Osteoblast (primary cell): Measurements from ENCODE around the gene ERG. TPM values are rescaled to one million over a fixed set of nuclear protein-coding genes. Genes with fewer than 3 reads are reported as not detected.

ENCODE experiments used
- DNase-seq: peaks from one replicate; pipeline ENCODE4 v3.0.0; 2011; ENCODE audit warnings: low spot score, mixed read lengths; ENCODE audit not compliant: insufficient read length; ENCODE audit errors: missing footprints
- H2AFZ ChIP-seq: 2 replicates; pipeline ENCODE4 v1.6.0; 2011; ENCODE audit warnings: mild to moderate bottlenecking, low read length
- H3K27ac ChIP-seq: 2 replicates; pipeline ENCODE4 v1.5.1; 2011; ENCODE audit warnings: mild to moderate bottlenecking, low read depth, low read length, moderate library complexity
- H3K27me3 ChIP-seq: 2 replicates; pipeline ENCODE4 v1.6.0; 2012; ENCODE audit warnings: mild to moderate bottlenecking, control low read depth, inconsistent platforms, low read length, moderate library complexity; ENCODE audit not compliant: insufficient read depth
- H3K36me3 ChIP-seq: 2 replicates; pipeline ENCODE4 v1.5.1; 2011; ENCODE audit warnings: mild to moderate bottlenecking, low read length, control low read depth, moderate library complexity; ENCODE audit not compliant: insufficient read depth
- H3K4me1 ChIP-seq: 2 replicates; pipeline ENCODE4 v1.5.1; 2011; ENCODE audit warnings: mild to moderate bottlenecking, low read length, control low read depth, moderate library complexity; ENCODE audit not compliant: insufficient read depth
- H3K4me2 ChIP-seq: 2 replicates; pipeline ENCODE4 v1.6.0; 2011; ENCODE audit warnings: mild to moderate bottlenecking, low read length; ENCODE audit not compliant: insufficient read depth
- H3K4me3 ChIP-seq: fragments of 200-600 bp; sonication (generic); 3 replicates; pipeline ENCODE4 v1.5.1; 2012; ENCODE audit warnings: mild to moderate bottlenecking, low read length, inconsistent platforms; ENCODE audit not compliant: insufficient read depth
- H3K79me2 ChIP-seq: 2 replicates; pipeline ENCODE4 v1.6.0; 2012; ENCODE audit warnings: mild to moderate bottlenecking, low read length, control low read depth, inconsistent platforms; ENCODE audit not compliant: insufficient read depth
- H3K9me3 ChIP-seq: 2 replicates; pipeline ENCODE4 v1.5.1; 2011; ENCODE audit warnings: low read depth, low read length, control low read depth
- H4K20me1 ChIP-seq: 2 replicates; pipeline ENCODE4 v1.6.0; 2012; ENCODE audit warnings: mild to moderate bottlenecking, low read length, control low read depth; ENCODE audit not compliant: insufficient read depth
- total RNA-seq: library from RNA; depleted of rRNA; stranded (reverse); fragments of >200 nt; gene quantifications from 2 replicates; pipeline ENCODE4 v1.2.3, GENCODE V29; 2012
- TF ChIP-seq, protein P1 (sequence below): IDR thresholded peaks from 2 replicates; pipeline ENCODE4 v1.5.1; 2011; ENCODE audit warnings: mild to moderate bottlenecking, low read depth, low read length, moderate library complexity; ENCODE audit errors: extremely low read depth

The ERG gene
- total RNA-seq, 1 donor, result 1.1 TPM

DNA sequence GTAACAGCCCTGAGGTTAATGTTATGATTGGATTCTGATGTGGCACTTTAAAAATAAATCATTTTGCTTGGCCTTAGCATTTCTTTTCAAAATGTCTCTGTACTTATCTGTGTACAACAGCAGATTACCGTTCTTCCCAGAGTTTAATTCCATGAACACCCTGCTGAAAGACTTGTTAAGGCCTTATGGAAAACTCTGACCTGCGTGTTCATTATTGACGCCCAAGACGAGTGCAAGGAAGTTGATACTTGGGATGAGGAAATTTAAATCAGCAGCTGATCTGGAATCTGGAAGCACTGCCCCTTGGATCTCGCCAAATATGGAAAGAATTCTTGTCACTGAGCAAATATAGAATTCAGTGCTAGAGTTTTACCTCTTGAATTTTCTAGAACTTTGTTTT is 6.7 kb downstream of the ERG start:
- Histone ChIP-seq H3K79me2 (no peaks in the 10 kb centered on the region), H3K9me3 (no peaks in the 10 kb centered on the region), H3K27me3 (peaks cover 6% of the 10 kb centered on the region), H3K36me3 (no peaks in the 10 kb centered on the region), H2AFZ (no peak overlapping the region), H3K27ac (no peak overlapping the region), H3K4me2 (no peak overlapping the region), H3K4me1 (peaks cover 10% of the 10 kb centered on the region), H4K20me1 (no peaks in the 10 kb centered on the region), H3K4me3 (no peak overlapping the region)
- DNase-seq, result no peak
- TF ChIP-seq, protein P1, sequence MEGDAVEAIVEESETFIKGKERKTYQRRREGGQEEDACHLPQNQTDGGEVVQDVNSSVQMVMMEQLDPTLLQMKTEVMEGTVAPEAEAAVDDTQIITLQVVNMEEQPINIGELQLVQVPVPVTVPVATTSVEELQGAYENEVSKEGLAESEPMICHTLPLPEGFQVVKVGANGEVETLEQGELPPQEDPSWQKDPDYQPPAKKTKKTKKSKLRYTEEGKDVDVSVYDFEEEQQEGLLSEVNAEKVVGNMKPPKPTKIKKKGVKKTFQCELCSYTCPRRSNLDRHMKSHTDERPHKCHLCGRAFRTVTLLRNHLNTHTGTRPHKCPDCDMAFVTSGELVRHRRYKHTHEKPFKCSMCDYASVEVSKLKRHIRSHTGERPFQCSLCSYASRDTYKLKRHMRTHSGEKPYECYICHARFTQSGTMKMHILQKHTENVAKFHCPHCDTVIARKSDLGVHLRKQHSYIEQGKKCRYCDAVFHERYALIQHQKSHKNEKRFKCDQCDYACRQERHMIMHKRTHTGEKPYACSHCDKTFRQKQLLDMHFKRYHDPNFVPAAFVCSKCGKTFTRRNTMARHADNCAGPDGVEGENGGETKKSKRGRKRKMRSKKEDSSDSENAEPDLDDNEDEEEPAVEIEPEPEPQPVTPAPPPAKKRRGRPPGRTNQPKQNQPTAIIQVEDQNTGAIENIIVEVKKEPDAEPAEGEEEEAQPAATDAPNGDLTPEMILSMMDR, result no peak

DNA sequence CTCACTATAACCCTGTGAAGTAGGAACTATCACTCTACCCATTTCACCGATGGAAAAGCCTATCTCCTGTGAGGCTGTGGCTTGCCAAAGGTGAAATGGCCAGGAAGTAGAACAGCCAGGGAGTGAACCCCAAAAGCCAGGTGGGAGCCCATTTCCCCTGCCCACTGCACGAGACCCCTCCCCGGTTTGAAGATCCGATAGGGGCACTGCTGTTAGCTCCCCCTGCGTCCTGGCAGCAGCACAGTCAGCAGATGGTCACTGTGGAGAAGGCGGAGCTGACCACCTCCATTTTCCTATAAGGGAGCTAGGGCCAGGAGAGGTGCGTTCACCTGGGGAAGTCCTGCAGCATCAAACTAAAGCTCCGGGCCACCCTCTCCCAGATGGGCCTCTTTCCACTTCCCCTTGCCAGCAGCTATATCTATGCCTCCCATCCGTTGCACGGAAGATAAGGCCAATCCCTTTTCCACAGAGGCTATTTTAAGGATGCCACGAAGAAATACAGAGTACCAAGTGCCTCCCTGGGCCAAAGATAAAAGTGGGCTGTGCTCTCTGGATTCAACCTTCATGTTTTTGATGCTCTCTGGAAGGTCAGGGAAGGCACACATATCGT is 7.8 kb downstream of the ERG start:
- TF ChIP-seq, protein P1, result no peak
- Histone ChIP-seq H3K9me3 (no peaks in the 10 kb centered on the region), H4K20me1 (no peaks in the 10 kb centered on the region), H3K27ac (no peak overlapping the region), H2AFZ (no peak overlapping the region), H3K4me3 (no peak overlapping the region), H3K4me2 (no peak overlapping the region), H3K36me3 (no peaks in the 10 kb centered on the region), H3K79me2 (no peaks in the 10 kb centered on the region), H3K27me3 (no peaks in the 10 kb centered on the region), H3K4me1 (peaks cover 12% of the 10 kb centered on the region)
- no peak for DNase-seq

DNA sequence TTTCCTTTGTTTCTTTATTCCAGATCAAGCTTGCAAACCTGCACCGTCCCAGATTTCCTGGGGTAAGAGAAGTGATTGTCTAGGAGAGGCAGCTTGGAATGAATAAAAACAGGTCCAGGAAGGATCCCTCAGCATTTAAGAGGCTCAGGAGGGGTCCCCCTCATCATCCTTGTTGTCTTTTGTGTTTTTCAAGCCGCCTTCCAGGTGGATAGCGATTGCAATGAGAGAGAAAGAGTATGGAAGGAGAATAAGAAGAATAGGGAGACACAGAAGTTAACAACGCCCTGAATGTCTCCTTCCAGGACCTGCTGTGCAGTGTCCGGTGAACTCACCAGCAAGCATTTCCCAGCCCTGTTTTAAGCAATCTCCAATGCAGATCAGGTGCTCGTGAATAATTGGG is 8.5 kb downstream of the ERG start:
- H3K27me3 ChIP-seq, result no peaks in the 10 kb centered on the region
- no peak overlapping the region for H2AFZ ChIP-seq
- H3K9me3 ChIP-seq, result no peaks in the 10 kb centered on the region
- TF ChIP-seq, protein P1, result no peak
- no peak overlapping the region for H3K4me2 ChIP-seq
- H3K4me1 ChIP-seq, result peaks cover 9% of the 10 kb centered on the region
- no peak overlapping the region for H3K27ac ChIP-seq
- DNase-seq, result no peak
- H4K20me1 ChIP-seq, result no peaks in the 10 kb centered on the region
- no peak overlapping the region for H3K4me3 ChIP-seq
- no peaks in the 10 kb centered on the region for H3K36me3 ChIP-seq
- no peaks in the 10 kb centered on the region for H3K79me2 ChIP-seq

DNA sequence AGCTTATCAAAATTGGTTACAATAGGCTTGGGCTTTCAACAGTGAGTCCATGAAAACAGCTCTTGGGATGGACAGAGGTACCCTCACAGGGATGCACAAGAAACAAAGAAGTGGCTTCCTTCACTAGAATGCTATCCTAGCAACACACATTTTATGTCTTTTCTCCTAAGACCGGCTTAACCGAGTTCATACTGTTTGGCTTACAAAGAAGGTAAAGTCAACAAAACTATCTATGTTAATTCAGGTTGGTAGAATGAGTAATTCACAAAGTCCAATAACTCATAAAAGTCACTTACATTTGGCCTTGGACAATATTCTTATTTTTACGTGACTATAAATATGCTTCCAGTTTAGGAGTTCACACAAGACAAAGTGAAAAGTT is 9.0 kb downstream of the ERG start:
- no peak overlapping the region for H2AFZ ChIP-seq
- peaks cover 5% of the 10 kb centered on the region for H3K4me1 ChIP-seq
- H4K20me1 ChIP-seq, result no peaks in the 10 kb centered on the region
- DNase-seq, result no peak
- no peaks in the 10 kb centered on the region for H3K36me3 ChIP-seq
- no peak overlapping the region for H3K27ac ChIP-seq
- H3K4me2 ChIP-seq, result no peak overlapping the region
- no peaks in the 10 kb centered on the region for H3K79me2 ChIP-seq
- H3K9me3 ChIP-seq, result no peaks in the 10 kb centered on the region
- no peak overlapping the region for H3K4me3 ChIP-seq
- TF ChIP-seq, protein P1, result no peak
- H3K27me3 ChIP-seq, result no peaks in the 10 kb centered on the region
